GM18907 (cell line): ENCODE measurements around the gene AK9.

Source experiments
- ATAC-seq: cut with Tn5 transposase; IDR thresholded peaks from one replicate; pipeline ENCODE4 v1.9.1; 2021; ENCODE audit warnings: mild to moderate bottlenecking, moderate library complexity; ENCODE audit not compliant: unreplicated experiment

The AK9 gene

DNA sequence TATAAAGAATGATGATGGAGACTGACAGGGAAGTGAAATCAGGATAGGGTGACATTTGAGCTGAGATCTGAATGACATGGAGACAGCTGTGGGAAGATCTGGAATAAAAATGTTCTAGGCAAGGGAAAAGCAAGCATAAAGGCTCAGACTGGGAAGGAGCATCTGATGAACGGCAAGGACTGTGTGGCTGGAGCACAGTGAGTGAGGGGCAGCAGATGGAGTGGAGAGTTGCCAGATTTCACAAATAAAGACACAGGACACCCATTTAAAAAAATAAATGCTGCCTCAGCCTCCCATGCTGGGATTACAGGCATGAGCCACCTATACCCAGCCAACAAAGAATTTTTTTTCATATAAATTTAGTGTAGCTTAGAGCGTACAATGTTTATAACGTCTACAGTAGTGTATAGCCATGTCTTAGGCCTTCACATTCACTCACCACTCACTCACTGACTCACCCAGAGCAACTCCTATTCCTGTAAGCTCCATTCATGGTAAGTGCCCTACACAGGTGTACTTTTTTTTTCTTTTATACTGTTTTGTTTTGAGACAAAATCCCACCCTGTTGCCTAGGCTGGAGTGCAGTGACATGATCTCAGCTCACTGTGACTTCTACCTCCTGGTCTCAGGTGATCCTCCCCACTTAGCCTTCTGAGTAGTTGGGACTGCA lies 205.6 kb downstream of the AK9 start:
- no peak for ATAC-seq

GRCh38 chr6:109484122-109484521 lies 206.9 kb downstream of the AK9 start:
- no peak for ATAC-seq

DNA sequence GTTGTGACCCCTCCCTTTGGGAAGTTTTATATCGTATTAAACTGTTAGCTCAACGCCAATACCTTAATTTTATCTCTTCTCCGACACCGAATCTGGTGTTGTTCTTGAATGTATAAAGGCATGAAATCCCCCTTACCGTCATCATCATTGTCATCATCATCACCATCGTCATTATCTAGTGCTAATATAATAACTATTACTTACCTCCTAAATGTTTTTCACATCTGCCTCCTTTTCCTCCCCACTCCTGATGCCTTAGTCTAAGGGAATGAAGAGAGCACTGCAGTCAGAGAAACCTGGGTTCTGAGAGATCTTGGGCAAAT lies 207.3 kb downstream of the AK9 start:
- peak; percentile 12 for ATAC-seq

GRCh38 chr6:109482905-109483734 lies 207.9 kb downstream of the AK9 start, which contains the start of gene ZBTB24:
TSS of gene ZBTB24 (minus strand) at chr6:109483219. CDS start at chr6:109482026, 1,193 bp downstream.
- peak; percentile 85 for ATAC-seq

- ATAC-seq = no peak
Measured at GRCh38 chr6:109480993-109481480, 210.0 kb downstream of the AK9 start.

- ATAC-seq = no peak
Measured at GRCh38 chr6:109478841-109479624, 212.0 kb downstream of the AK9 start.

DNA sequence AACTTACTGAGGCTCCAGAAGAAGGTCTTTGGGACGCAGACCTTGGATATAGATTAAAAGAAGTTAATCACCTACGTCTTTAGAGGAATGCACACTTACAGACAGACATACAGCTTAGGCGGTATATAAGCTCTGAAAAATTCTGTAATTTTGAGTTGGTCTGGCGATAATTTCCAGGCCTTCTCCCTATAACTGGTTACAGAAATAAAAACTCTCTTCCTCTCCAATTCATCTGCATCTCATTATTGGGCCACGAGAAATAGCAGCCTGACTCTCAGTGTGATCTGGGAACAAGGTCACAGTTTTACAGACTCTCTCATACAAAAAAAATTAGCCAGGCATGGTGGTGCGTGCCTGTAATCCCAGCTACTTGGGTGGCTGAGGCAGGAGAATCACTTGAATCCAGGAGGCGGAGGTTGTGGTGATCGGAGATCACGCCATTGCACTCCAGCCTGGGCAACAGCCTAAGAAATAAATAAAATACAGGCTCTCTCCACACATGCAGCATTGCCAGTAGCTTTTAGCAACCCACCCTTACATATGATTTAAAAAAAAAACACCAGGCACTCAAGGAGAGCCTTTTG lies 212.7 kb downstream of the AK9 start:
- no peak for ATAC-seq

DNA sequence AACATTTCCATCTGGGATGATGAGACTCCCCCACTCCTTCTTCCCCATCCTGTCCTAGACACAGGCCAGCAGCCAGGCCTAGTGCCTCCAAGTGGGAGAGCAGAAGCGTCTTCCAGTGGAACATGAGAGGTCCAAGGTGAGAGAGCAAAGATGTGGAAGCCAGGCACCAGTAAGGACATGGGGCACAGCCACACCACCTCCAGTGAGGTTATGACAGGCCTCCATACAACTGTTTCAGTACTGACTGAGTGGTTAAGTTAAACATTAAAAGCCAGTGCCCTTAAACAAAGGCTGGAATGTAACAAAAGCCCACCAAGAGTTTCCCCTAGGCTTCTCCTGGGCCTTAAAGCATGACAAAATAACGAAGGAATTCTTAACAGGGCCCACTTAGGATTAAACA lies 213.3 kb downstream of the AK9 start:
- peak; percentile 74 for ATAC-seq

GRCh38 chr6:109477184-109477583 lies 213.8 kb downstream of the AK9 start:
- no peak for ATAC-seq

GRCh38 chr6:109475625-109476024 lies 215.4 kb downstream of the AK9 start:
- no peak for ATAC-seq

DNA sequence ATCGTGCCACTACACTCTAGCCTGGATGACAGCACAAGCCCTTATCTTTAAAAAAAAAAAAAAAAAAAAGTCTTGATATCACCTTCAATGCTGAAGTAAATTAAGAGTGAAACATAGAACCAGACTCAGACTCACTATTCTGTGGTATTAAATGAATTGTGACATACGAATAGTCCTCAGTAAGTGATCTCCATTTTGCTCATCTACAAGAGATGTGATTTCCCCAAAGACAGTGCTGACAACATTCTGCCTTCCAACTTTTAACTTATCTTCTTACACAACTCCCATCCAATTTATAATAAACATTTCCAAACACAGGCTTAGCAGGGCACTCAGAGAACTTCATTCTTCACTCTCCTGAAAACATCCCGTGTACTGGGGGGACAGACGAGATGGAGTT lies 216.0 kb downstream of the AK9 start:
- no peak for ATAC-seq

DNA sequence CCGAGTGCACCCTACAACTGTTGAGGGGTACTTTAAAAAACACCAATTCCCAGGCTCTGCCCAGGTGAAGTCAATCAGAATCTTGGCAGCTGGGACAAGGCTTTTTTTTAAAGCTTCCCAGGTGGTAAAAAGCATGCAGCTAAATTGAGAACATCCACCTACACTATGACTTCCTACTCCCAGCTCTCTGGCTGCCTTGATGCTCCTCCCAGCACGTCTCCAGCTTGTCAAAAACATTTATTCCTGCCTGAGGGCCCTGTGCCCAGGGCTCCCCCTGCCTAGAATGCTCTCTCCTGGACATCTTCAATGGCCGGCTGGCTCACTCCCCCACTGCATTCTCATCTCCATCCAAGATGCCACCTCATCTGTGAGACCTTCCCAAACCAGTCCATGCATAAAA lies 217.9 kb downstream of the AK9 start:
- ATAC-seq = no peak

GRCh38 chr6:109472132-109472995 lies 218.6 kb downstream of the AK9 start:
- peak; percentile 62 for ATAC-seq

DNA sequence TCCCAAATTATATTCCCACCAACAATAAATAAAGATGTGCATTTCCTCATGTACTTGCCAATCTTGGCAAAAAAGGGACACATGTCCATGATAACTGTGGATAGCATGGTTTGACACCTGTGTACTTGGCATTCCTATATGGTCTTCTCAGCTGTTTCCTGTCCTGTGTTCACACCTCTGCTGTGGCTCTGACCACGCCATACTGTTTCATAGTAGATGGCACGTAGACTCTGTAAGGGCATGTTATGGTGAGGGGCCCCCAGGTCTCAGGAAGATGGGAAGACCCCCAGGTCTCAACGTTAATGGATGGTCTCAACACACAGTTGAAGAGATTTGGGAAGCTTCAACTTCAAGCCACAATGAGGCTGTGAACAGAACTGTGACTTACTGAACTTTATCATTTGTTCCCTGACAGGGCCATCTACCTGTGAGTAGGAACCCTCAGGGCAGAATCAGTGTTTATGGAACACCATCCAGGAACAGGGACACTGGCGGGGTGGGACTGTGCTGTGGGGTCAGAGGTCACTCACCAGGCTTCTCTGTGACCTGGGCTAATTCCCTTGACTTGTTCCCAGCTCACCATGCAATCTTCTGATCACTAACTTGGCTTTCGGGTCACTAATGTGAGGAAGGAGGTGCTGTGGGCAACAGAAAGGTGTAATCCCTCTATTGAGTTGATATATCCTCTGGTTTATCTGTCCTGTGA lies 219.7 kb downstream of the AK9 start:
- ATAC-seq = no peak

DNA sequence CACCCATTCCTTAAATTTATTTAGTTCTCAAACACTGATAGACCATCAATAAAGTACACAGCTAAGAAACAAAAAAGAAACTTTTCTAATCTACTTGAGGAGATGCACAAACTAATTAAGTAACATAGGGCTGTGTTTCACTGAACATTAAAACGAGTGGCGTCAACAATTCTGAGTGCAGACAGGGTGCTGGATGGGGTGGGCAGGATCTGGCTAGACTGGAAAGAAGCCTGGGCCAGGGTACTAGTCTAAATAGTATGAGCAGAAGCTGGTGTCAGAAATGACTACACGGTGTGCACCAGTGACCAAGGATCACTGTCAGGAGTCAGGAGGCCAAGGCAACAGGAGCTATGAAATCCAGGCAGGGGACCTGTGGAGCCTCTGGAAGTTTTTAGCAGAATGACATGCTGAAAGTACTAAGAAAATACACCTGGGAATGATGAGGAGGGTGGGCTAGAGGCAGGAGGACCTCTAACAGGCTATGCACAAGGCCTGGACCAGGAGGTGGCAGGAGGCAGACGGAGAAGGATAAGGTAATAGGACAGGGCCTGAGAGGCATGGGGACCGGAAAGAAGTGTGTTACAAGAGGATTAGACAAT lies 221.3 kb downstream of the AK9 start:
- no peak for ATAC-seq

GRCh38 chr6:109467696-109468095 lies 223.3 kb downstream of the AK9 start:
- ATAC-seq = no peak

- ATAC-seq = no peak
Measured at GRCh38 chr6:109466212-109466923, 224.6 kb downstream of the AK9 start.

DNA sequence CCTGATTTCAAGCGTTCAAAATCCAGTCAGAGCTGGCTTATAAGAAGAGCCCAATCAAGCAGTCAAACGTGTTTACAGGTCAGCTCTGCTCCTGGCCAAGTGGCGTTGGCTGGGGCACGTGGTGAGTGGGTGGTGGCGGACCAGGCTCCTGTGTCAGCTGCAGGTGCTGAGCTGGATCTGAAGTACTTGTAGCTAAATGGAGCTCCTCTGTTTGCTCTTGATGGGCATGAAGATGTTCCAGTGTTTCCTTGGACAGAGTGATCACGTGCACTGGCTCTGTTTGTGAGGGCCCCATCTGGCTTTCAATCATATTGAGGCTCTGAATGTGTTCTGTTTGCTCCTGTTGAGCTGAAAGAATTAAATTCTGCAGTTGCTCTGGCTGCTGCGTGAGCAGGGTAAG lies 225.2 kb downstream of the AK9 start:
- ATAC-seq = no peak
